ENCODE data around the gene GNL3L. TPM values are rescaled to one million over a fixed set of nuclear protein-coding genes. Genes with fewer than 3 reads are reported as not detected.
"Not testable (repeated sequence)": the region's sequence is repeated elsewhere in the genome, so short reads cannot be mapped to it uniquely, and the experiment has no call there.

Gene GNL3L, protein sequence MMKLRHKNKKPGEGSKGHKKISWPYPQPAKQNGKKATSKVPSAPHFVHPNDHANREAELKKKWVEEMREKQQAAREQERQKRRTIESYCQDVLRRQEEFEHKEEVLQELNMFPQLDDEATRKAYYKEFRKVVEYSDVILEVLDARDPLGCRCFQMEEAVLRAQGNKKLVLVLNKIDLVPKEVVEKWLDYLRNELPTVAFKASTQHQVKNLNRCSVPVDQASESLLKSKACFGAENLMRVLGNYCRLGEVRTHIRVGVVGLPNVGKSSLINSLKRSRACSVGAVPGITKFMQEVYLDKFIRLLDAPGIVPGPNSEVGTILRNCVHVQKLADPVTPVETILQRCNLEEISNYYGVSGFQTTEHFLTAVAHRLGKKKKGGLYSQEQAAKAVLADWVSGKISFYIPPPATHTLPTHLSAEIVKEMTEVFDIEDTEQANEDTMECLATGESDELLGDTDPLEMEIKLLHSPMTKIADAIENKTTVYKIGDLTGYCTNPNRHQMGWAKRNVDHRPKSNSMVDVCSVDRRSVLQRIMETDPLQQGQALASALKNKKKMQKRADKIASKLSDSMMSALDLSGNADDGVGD
- 16.6 TPM for total RNA-seq (ENCODE audit: insufficient read depth, low replicate concordance)

DNA sequence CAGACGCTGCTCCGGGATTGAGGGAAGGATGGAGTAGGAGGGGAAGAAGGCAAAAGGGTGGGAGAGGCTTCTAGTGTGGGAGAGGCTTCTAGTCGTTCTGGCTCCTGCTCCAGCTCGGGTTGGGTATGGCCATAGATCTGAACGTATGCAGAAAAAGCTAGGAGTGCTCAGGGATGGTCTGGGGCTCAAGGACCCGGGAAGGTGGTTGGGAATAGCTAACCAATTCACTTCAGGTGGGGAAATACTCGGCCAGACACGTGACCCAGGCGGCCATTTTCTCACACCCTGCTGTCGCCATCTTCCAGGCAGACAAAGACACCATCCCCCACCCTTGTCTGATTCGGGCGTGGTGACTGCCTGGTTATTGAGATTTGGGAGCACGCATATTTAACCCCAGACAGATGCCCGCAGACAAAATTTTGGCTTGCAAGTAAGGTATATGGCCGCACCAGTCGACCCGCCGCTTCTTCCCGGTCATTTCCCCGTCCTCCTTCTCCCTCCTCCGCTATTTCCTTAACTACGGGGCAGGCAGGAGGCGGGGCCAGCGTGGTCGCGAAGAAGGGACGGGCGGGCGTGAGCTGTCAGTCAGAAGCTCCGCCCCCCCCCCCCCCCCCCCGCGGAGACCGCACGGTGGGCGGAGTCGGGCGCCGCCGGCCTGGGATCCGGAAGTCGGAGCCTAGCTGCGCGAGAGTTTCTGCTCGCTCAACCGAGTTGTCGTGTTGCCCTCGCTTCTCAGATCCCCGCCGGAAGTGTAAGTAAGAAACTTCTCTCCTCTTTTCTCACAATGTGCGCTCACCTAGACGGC is at the start of gene GNL3L:
Gene GNL3L (plus strand): TSS at position 668 of the 805 bp plus-strand sequence. CDS start 2,348 bp downstream, outside the sequence.
- DNase-seq (ENCODE audit: low spot score): peak; percentile 87

DNA sequence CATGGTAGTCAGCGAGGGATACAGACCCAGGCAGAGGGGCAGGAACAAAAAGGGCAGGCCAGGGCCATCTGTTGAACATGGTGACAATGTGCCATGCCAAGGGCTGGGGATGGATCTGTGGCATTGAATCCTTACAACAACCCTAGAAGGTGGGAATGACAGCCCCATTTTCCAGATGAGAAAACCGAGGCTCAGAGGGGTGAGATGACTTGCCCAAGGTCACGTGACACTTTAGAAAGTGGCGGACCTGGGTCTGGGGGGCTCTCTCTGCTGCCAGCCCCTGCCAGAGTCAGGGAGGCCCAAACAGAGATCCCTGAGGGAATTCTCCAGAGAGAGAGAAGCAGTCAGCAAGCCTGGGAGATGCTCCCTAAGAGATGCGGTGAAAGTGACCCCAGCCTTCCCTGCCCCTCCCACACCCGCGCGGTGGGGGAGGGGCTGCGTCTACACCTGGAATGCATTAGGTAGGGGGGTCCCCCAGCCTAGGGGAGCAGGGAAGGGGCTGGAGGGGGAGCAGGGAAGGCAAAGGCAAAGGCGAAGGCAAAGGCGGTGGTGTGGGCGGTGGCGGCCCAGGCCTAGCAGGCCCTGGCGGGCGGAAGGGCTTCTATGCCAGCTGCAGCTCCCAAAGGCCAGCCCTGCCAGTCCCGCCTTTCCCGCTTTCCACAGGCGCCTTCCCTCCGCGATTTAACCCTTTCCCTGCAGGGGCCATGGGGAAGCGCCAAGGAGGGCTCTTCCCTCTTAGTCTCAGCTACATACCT is 47.0 kb upstream of the GNL3L start:
- peak; percentile 50 for DNase-seq (ENCODE audit: low spot score)

DNA sequence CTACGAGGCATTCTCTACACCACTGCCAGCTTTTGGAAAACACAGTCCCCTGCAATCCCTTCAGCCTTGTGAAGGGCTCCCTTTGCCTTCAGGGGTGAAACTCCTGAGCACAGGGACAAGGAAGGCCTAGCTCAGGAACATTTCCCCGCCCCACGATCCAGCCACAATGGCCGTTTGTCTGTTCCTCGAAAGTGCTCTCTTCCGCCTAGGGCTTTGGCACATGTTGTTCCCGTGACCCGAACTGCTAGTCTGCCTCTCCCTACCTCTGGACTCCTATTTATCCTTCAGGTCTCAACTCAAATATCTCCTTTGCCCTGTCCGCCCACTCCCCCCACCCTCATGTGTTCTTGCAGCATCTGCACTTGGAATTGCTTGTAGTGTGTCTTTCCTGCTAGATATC is 46.1 kb upstream of the GNL3L start:
- DNase-seq (ENCODE audit: low spot score): no peak

DNA sequence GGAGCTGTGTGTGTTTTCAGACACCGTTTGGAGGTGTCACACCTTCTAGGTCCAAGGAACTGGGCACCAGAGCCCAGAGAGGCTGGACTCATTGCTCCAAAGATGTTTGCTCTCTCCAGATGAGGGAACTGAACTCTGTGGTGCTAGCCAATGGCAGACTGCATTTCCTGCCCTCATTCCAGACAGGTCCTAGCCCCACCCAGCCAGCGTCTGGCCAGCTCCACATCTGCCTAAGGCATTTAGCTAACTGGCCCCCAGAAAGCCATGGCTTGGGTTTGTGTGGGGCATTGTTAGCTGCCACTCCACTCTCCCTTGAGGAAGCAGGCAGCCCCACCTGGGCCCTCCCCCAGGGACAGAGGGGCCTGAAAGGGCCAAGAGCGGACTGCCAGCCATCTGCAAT is 45.4 kb upstream of the GNL3L start:
- no peak for DNase-seq (ENCODE audit: low spot score)

DNA sequence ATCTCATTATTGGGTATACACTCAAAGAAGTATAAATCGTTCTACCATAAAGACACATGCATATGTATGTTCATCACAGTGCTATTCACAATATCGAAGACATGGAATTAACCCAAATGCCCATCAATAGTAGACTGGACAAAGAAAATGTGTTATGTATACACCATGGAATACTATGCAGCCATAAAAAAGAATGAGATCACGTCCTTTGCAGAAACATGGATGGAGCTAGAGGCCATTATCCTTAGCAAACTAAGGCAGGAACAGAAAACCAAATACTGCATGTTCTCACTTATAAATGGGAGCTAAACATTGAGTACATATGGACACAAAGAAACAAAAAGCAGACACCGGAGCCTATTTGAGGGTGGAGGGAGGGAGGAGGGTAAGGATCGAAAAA is 40.2 kb upstream of the GNL3L start:
- not testable (repeated sequence) for DNase-seq (ENCODE audit: low spot score)

DNA sequence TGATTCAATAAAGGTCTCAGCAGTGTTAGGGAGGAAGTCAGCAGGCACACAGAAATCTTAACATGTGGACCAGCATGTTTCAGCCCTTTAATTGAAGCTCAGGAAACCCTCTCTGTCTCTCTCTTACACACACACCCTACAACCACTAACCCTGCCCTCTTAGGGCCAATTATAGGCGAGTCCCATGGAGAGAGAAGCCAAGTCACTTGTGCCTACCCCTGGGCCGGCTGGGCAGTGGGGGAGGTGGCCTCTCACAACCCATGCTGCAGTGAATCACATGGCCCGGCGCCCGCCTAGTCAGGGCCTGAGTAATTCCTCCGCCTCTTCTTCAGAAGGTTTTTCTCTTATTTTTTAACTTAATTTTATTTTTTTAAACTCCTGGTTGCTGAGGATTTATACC is 37.7 kb upstream of the GNL3L start:
- peak; percentile 11 for DNase-seq (ENCODE audit: low spot score)

DNA sequence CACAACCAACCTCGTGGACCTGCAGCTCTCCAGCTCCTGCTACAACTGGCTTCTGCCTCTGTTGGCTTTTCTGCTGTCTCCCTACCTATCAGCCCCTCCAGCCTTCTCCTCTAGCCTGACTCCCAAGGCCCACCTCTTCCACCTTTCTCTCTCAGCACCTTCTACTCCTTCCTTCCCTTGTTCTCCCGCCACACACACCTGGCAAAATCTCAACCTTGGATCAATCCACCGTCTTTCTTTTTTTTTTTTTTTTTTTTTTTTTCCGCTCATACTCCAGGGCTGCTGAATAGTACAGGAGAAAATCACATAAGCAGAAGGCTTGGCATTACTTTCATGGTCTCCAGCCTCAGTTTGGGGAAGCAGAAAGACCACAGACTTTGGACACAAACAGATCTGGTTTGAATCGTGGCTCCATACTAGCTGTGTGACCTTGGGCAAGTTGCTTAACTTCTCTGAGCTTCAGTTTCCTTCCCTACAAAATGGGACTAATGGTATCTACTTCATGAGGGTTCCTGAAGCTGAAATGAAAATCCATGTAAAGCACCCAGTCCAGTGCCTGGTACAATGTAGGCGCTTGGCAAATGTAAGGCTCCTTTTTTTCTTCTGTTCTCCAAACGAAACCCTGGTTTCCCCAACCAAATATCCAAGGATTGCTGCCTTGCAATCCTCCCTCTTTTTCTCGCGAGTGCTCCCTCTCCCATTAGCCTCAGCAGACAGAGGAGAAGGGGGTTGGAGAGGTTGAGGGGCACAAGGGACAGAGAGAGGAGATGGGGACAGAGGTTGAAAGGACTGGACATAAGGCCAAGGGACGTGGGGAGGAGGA is 35.6 kb upstream of the GNL3L start:
- DNase-seq (ENCODE audit: low spot score): no peak

DNA sequence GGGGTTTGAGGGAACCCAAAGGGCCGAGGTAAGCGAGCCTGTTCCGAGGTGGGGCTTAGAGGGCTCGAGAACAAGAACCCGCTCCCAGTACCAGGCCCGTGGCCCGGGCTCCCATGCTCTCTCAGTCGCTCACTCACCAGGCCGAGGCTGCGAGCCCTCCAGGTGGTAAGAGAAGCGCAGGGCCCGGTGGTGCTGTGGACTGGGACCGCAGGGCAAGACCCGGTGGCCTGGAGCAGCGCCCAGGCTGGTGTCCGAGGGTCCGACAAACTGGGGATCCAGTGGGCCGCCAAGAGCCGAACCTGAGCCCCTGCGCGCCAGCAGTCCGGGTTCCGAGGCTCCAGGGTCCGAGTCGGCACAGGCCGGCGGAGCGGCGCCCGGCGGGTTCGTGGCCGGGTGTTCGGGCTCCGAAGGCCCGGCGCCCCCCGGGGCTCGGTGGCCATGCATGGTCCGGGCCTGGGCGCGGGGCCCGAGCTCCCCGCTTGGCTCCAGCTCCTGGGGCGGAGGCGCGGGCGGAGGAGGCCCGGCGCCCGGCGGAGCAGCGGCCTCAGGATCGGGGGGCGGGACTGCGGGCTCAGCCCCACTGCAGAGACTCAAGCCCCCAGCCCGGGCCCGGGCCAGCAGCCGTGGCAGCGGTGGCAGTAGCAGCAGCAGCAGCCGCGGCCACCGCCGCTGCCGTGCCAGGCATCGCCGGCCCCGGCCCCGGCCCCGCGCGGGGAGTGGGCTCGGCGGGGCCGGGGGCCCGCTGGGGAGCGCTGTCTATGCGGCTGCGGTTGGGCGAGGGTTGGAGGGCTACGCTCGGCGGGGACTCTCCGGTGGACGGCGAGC is 34.8 kb upstream of the GNL3L start:
- peak; percentile 12 for DNase-seq (ENCODE audit: low spot score)

DNA sequence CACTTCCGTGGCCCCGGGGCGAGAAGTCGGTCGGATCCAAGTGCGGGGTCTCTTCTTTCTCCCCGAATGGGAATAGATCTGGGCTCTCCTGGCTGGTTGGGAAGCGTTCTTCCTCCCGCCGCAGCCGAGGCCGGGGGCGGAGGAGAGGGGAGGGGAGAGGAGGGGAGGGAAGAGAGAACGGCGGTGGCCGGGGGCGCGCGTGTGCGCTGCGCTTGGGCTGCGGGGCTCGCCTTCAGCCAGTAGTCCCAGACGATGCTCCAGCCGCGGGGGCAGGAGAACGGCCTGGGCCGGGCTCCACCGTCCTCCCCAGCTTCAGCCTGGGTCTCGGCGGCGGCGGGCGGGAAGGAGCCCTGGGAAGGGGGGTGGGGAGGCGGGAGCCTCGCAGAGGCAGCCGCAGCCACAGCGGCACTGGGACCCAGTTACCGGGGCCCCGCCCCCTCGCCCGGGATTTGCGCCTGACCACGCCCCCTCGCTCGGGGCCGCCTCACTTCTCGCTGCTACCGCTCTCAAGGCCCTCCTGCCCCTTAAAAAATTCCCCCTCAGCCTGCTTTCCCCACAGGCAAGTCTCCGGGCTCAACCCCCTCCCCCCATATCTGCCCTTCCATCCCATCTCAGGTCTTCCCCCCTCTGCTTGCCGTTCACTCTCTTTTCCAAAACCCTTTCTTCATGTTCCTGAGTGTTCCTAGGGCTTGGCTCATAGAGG is 34.1 kb upstream of the GNL3L start, which contains the start of gene FGD1:
Gene FGD1 (minus strand): TSS at position 421 of the 703 bp plus-strand sequence. CDS start 802 bp downstream, outside the sequence.
- peak; percentile 72 for DNase-seq (ENCODE audit: low spot score)

DNA sequence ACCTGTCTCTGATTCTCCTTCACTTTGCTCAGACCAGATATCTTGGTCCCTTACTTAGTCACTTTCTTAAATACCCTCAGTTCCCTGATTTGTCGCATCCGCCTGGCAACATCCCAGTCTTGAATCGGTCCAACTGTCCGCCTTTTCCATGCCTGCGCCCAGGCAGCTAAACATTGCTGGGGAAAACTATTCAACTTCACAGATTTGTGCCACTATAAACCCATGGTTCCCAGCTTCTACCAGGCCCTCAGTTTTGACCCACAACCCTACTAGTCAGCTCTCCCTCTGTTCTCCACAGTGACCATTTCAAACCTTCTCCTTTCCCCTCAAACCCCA is 33.5 kb upstream of the GNL3L start:
- no peak for DNase-seq (ENCODE audit: low spot score)

DNA sequence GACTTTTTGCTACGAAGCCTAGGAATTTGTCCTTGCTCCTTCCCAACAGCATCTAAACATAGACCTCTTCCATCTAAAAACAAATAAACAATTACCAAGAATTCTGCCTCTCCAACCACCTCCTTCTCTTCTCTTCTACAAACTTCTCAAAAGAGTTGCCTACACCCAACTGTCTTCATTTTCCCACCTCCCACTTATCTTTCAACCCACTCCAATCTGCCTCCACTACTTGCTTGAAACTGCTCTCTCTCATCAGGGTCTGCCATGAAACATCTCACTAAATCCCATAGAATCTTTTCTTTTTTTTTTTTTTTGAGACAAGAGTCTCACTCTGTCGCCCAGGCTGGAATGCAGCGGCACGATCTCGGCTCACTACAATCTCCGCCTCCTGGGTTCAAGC is 33.1 kb upstream of the GNL3L start:
- no peak for DNase-seq (ENCODE audit: low spot score)

DNA sequence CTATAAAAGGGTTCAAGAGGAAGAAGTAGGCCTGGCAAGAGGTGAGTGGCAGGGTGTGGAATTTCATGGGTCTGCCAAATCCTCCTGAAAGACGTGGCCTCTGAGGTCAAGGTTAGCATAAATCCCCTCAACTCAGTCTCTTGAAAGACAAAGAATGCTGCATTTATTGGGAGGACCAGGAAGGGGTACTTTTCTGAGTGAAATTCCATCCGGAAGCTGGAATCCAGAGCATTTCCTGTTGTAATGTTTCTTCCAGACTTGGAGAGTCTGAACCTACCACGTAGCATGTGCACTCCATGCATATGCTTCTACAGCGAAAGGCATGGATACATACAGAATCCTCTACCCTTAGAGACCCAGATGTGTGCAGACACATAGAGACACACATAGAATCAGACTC is 20.6 kb upstream of the GNL3L start:
- DNase-seq (ENCODE audit: low spot score): peak; percentile 41

DNA sequence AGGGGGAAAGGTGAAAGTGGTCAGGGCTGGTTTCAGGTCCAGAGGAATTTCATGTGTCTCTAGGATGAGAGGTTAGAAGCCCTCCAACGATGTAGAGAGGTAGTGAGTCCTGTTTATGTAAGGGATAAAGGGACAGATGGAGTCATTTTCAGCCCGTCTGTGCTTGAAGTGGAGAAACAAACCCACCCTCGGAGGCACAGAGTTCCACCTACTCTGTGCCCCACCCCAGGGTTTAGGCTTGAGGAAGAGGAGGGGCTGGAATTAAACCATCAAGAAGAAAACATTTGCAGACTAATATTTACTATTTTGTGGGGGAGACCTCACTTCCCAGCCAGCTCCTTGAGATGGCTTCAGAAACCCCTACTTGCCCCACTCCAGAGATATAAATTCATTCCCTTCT is 868 bp upstream of the GNL3L start:
- no peak for DNase-seq (ENCODE audit: low spot score)

DNA sequence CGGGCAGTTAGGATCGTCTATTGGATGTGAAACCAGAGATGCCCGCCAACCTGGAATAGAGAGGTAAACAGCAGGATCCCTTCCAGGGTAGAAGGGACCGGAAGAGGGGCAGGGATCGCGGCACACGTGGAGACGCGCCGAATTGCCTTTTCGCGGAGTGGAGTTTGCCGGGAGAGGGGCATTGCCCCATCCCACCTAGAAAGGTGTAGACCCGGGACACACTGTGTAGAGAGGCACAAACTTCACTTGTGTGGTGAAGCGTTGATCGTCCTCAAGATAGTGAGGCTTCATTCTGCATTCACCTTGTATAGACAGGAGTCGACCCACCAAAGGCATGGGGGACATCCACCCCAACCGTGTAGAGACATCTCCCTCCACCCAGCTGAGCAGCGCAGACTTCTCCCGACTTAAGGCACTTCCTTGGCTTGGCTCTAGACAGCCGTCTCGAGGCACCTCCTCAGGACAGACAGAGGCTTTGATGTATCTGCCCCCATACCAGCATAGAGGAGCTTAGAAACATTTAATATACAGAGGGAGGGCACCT is 410 bp downstream of the GNL3L start:
- DNase-seq (ENCODE audit: low spot score): no peak

DNA sequence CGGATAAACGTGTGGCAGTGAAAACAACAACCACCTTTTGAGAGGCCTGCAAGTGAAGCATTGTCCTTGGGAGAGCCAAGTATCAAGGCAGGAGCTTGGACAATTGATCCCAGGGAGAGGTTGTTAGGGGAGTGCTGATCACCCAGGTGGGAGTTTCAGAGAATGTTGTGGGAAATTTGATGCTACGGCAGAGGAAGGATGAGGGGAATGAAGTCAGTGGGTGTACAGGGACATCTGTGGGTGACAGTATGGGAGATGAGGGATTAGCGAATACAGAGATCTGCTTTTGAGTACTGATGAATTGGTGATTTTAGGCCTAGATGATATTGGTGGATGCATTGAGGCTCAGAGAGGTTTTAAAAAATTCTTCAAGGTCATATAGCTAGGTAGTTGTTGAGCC is 4.3 kb downstream of the GNL3L start:
- no peak for DNase-seq (ENCODE audit: low spot score)

DNA sequence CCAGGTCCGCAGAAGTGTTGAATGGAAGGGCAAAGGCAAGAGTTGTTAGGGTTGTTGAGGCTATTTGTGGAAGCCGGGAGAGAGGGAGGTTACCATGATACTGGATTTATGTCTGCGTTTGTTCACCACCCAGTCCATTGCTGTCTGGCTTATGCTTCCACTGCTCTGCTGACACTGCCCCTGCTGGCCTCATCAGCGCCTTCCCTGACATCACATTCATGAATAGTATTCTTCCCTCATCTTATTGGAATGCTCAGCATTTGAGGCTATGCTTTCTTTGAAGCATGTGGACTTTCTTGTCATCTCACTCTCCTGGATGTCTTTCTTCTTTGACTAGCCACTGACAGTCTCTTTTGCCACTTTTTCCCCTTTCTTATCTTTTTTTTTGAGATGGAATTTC is 10.3 kb downstream of the GNL3L start:
- peak; percentile 47 for DNase-seq (ENCODE audit: low spot score)

DNA sequence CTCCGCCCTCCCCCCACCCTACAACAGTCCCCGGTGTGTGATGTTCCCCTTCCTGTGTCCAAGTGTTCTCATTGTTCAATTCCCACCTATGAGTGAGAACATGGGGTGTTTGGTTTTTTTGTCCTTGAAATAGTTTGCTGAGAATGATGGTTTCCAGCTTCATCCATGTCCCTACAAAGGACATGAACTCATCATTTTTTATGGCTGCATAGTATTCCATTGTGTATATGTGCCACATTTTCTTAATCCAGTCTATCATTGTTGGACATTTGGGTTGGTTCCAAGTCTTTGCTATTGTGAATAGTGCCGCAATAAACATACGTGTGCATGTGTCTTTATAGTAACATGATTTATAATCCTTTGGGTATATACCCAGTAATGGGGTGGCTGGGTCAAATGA is 12.2 kb downstream of the GNL3L start:
- DNase-seq (ENCODE audit: low spot score): not testable (repeated sequence)

DNA sequence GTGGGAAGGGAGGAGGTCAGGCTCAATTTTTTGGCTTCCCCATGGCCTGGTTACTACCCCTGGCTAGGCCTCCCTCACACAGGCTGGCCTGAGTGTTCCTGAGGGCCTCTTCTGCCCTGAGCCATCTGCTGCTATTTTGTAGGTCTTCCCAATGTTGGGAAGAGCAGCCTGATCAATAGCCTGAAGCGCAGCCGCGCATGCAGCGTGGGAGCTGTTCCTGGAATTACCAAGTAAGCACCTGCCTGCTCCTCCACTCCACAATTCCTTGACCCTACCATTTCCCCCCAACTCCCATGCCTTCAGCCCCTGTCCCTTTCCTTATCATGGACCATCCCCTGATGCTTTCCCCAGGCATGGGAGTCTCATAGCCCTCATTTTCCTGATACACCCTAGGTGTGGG is 20.8 kb downstream of the GNL3L start:
- DNase-seq (ENCODE audit: low spot score): no peak

DNA sequence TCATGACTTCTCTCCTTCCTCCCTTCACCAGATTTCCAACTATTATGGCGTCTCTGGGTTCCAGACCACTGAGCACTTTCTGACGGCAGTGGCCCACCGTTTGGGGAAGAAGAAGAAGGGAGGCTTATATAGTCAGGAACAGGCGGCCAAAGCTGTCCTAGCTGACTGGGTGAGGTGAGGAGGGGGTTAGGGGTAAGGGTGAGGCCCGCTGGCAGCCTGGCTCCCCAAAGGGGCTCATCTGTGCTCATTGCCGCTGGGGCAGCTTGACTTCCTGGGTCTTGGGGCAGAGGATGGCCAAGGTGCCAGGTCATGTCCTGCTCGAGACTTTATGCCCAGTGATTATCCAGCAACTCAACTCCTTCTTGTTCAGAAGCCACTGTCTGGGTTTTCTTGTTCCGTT is 21.8 kb downstream of the GNL3L start:
- DNase-seq (ENCODE audit: low spot score): no peak
